Spleen (tissue), 7 donors: ENCODE data around the gene POU2AF3.

ENCODE experiments used
- CTCF ChIP-seq, 11 experiments: fragments of 200-600 bp in 7 of 11; fragments of 450-650 bp in 4 of 11; sonication (generic) in 4 of 11; IDR thresholded peaks in 8 of 11; conservative IDR thresholded peaks in 3 of 11; 1 replicate in 7 of 11; 2 replicates in 4 of 11; pipeline versions ENCODE4 v1.4.0 to v1.8.0; 2016 to 2021; ENCODE audit warnings: antibody characterized with exemption in 11 of 11, inconsistent platforms in 4 of 11, mild to moderate bottlenecking in 1 of 11
- POLR2AphosphoS5 ChIP-seq, 3 donors: sonication (generic); formaldehyde crosslinking; IDR thresholded peaks; one replicate each; pipeline ENCODE4 v1.5.1; 2017; ENCODE audit warnings: antibody characterized with exemption in 3 of 3
- donor health status: DM: no; HTN: no; CAD: no; lungs with moderate emphysema.
- donor health status: DM: no; HTN: no; CAD: no.
- donor health status: DM: no; HTN: no; CAD: no.

GRCh38 chr11:111352231-111352746, 53.9 kb downstream of the POU2AF3 start:
- no peak for TF ChIP-seq CTCF (IDR thresholded peaks at IDR 0.05 in 8 of 11, conservative IDR thresholded peaks at IDR 0.05 in 3 of 11)
- TF ChIP-seq POLR2AphosphoS5 (IDR thresholded peaks at IDR 0.05), result no peak
